Endothelial cell of umbilical vein (primary cell): ENCODE results near the gene CLSTN2.

Experiments
- CTCF ChIP-seq, 2 donors: IDR thresholded peaks; 1 replicate in 1 of 2; 2 replicates in 1 of 2; pipeline ENCODE4 v1.5.1; 2011; ENCODE audit warnings: low read length in 2 of 2, mild to moderate bottlenecking in 2 of 2, moderate library complexity in 2 of 2, control low read depth in 1 of 2, inconsistent platforms in 1 of 2, low read depth in 1 of 2; ENCODE audit not compliant: insufficient read depth in 1 of 2; ENCODE audit errors: extremely low read depth in 1 of 2
- MYC ChIP-seq: IDR thresholded peaks from one replicate; pipeline ENCODE4 v1.6.1; 2011; ENCODE audit warnings: mild to moderate bottlenecking, low read depth, low read length
- POLR2A ChIP-seq: IDR thresholded peaks from 2 replicates; pipeline ENCODE4 v1.6.1; 2012; ENCODE audit warnings: low read depth, mild to moderate bottlenecking, control low read depth, low read length
- POLR2AphosphoS5 ChIP-seq: IDR thresholded peaks from 2 replicates; pipeline ENCODE4 v1.6.1; 2012; ENCODE audit warnings: low read depth, mild to moderate bottlenecking, control low read depth, low read length, moderate library complexity; ENCODE audit not compliant: insufficient read depth
- TF ChIP-seq, protein P1 (sequence below): IDR thresholded peaks from 2 replicates; pipeline ENCODE4 v1.6.1; 2011; ENCODE audit not compliant: insufficient read depth, insufficient read length

DNA sequence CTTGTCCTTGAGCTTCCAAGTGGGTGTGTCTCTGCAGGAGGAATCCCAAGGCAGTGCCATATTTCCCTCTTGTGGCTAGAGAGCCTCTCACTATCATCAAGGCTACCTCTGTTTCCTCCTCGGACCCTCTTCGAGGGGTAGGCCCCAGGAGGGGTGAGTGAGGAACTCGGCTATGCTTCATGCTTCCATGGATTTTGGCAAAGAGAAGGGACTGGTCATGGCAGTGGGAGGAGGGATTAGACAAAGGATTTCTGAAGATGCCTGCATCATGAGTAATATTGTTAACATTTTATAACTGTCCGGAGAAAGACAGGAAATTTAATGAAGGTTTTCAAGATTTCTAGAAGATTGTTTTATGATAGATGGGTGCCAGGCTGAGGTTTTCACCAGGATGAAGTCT, 241.5 kb downstream of the CLSTN2 start:
- TF ChIP-seq CTCF (IDR thresholded peaks at IDR 0.05; ENCODE audit: extremely low read depth in 1 of 2, insufficient read depth in 1 of 2, low read depth in 1 of 2, low read length in 2 of 2) = no peak
- TF ChIP-seq POLR2A = no peak
- TF ChIP-seq, protein P1, sequence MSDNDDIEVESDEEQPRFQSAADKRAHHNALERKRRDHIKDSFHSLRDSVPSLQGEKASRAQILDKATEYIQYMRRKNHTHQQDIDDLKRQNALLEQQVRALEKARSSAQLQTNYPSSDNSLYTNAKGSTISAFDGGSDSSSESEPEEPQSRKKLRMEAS = no peak
- TF ChIP-seq MYC = no peak
- no peak for TF ChIP-seq POLR2AphosphoS5
